HG03432 (cell line): ENCODE measurements around the gene CDKN2D.
"Not testable (repeated sequence)": the region's sequence is repeated elsewhere in the genome, so short reads cannot be mapped to it uniquely, and the experiment has no call there.

Experiments
- ATAC-seq: cut with Tn5 transposase; IDR thresholded peaks from one replicate; pipeline ENCODE4 v1.9.1; 2021; ENCODE audit warnings: mild to moderate bottlenecking, moderate library complexity; ENCODE audit not compliant: unreplicated experiment

Gene CDKN2D

DNA sequence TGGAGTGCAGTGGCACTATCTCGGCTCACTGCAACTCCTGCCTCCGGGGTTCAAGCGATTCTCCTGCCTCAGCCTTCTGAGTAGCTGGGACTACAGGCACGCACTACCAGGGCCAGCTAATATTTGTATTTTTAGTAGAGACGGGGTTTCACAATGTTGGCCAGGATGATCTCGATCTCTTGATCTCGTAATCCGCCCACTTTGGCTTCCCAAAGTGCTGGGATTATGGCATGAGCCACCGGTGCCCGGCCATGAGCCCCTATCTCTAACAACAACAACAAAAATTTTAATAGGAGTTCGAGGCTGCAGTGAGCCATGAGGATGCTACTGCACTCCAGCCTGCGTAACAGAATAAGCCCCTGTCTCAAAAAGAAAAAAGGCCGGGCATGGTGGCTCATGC lies 13.3 kb upstream of the CDKN2D start:
- no peak for ATAC-seq

- no peak for ATAC-seq
Observed at GRCh38 chr19:10580979-10581631, 12.3 kb upstream of the CDKN2D start.

DNA sequence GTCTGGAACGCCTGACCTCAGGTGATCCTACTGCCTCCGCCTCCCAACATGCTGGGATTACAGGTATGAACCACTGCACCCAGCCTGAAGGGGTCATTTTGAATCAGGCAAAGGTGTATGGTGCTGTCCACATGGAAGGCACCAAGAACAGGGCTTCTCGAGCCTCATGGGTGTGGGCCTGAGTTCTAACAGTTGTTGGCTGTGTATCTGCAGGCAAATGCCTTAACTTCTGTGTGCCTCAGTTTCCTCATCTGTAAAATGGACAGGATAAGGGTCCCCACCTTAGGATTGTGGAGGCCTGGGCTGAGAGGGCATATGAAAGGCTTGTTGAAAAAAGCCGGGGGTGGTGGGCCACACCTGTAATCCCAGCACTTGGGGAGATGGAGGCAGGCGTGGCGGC lies 9.2 kb upstream of the CDKN2D start:
- no peak for ATAC-seq

GRCh38 chr19:10575011-10575716 lies 6.4 kb upstream of the CDKN2D start:
- ATAC-seq: no peak

- ATAC-seq: no peak
Observed at GRCh38 chr19:10574462-10574861, 5.7 kb upstream of the CDKN2D start.

DNA sequence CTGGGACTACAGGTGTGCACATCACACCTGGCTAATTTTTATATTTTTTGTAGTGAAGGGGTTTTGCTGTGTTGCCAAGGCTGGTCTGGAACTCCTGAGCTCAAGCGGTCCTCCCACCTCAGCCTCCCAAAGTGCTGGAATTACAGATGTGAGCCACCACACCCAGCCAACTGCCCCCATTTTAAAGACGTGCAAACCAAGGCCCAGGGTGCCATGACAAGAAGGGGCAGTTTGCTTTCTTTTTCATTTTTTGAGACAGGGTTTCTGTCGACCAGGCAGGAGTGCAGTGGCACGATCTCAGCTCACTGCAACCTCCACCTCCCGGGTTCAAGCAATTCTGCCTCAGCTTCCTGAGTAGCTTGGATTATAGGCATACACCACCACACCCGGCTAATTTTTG lies 5.0 kb upstream of the CDKN2D start:
- ATAC-seq: not testable (repeated sequence)

- peak; percentile 9 for ATAC-seq
Observed at GRCh38 chr19:10568062-10568825, 535 bp downstream of the CDKN2D start.

DNA sequence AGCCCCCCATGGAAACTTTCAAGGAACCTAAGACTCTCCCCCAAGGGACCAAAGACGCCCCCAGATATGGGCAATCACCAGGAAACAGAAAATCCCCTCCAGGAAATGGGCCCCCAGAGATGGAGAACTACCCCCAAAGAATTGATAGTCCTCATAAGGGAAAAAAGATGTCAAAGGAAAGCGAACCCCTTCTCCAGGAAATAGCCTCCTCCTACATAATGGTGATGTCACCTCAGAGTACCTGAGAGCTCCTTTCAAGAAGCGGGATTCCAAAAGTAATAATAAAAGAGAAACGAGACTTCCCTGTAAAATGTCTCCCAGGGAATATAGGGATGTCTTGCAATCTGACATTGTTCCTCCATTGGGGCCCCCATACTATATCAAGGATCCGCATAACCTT lies 1.1 kb downstream of the CDKN2D start:
- ATAC-seq: no peak

GRCh38 chr19:10566658-10567410 lies 1.9 kb downstream of the CDKN2D start:
- no peak for ATAC-seq

DNA sequence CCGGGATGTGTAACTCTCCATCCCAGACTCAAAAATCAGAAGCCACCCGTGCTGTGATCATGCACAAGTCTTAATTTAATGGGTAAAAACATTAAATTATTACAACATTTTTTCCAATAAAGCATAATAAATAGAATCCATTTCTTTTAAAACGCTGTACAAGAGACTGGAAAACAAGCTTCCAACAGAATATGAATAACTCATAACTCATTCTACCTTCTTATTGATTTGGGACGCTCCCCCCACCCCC lies 2.4 kb downstream of the CDKN2D start:
- no peak for ATAC-seq

- ATAC-seq: peak; percentile 54
Observed at GRCh38 chr19:10565567-10566407, 3.0 kb downstream of the CDKN2D start, which contains the start of gene KRI1. TSS of gene KRI1 (minus strand) at chr19:10566010. CDS start at chr19:10565999, 11 bp downstream.

DNA sequence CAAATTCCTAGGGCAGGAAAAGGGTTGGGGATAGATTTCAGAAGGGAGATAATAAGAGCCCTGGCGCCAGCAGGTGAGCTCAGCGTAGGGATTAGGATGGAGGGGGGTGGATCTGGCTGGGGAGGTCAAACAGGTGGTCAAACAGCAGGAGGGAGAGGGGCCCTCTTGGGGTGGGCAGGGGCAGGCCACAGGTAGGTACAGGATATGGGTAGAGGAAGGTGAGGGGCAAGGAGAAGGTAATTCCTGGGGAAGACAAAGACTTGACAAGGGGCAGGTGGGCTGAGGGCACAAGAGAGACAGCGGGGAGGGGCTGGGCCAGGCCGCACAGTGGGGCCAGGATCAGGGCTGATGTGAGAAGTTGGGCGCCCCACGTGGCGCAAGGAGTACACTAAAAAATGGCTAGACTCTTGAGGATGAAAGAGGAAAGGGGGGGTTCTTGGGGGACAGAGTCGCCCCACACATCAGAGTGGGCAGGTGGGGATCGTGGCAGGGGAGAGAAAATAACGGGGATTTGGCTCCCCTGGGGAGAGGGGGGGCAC lies 3.7 kb downstream of the CDKN2D start:
- ATAC-seq: no peak

DNA sequence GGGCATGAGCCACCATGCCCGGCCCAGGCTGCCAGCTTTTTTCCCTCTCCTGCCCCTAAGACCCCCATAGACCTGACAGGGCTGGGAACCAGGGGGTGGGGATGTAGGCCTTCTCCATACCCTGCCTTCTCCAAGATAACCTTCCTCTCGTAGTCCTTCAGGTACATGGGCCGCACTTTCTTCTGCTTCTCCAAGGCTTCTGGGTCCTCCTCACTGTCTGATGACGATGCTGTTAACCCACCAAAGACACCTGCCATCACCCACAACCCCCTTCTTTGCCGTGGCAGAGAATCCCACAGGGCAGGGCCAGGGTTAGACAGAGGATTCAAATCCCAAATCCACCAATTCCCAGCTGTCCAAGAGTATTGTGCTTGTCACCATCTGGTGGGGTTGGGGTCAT lies 6.2 kb downstream of the CDKN2D start:
- ATAC-seq: no peak

DNA sequence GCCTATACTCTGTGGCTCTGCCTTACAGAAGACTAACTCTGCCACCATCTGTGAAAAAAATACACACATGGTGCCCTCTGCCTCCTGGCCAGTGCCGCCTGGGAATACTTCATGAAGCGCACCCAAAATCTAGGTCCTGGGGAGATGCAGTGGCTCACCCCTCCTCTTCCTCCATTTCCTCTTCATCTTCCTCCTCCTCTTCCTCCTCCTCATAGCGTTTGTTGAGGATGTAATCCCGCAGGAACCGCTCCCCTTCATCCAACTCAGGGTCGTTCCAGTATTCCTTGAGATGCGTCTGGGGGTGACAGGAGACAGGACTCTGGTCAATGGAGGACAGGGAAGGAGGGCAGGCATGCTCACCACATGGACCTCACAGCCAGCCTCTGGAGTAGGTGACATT lies 8.6 kb downstream of the CDKN2D start:
- ATAC-seq: no peak

DNA sequence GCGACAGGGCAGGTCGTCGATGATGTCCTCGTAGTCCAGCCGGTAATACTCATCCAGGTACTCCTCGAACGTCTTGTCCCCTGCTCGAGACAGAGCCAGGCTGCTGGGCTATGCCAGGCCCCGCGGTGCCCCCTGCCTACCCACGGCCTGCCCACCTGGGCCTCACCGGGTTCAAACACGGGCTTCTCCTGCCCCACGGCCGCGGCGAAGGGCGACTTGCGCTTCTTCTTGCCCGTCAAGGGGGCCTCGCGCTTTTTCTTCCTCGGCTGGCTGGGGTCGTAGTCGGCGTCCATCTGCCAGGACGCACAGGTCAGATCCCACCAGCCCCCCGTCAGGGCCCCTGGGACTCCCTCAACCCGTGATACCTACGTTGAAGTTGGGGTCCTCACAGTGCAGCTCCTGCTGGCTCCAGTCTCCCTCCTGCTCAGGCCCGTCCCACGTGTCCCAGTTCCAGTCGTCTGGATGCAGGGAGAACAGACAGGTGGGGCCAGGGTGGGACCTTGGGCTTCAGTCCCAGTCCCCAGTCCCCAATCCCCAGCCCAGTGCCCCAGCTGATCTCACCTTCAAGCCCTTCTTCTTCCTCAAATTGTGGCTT lies 11.1 kb downstream of the CDKN2D start:
- no peak for ATAC-seq

DNA sequence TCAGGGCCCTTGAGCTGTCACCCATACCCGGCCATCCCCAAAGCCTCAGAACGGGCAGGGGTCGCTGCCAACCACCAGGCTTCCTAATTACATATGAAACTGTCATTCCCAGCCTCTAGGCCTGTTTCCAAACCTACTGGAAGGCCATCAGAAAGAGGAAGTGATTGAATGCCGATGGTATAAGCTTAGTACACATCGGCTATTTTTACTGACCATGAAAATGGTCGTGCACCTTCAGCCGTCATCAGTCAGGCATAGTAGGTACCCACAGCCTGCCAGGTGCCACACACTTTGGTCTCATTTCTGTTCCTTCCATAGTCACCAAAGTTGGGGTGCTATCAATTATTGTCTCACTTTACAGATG lies 13.2 kb downstream of the CDKN2D start:
- ATAC-seq: no peak

- ATAC-seq: no peak
Observed at GRCh38 chr19:10554760-10555609, 13.8 kb downstream of the CDKN2D start.

GRCh38 chr19:10553943-10554381 lies 14.8 kb downstream of the CDKN2D start:
- peak; percentile 52 for ATAC-seq

- no peak for ATAC-seq
Observed at GRCh38 chr19:10553087-10553667, 15.6 kb downstream of the CDKN2D start.
